CD14-positive monocyte (primary cell): Measurements from ENCODE around the gene FNDC3A. TPM values are rescaled to one million over a fixed set of nuclear protein-coding genes. Genes with fewer than 3 reads are reported as not detected.

ENCODE experiments used
- DNase-seq, 3 donors: peaks; one replicate each; pipeline ENCODE4 v3.0.0-alpha.2; 2011 to 2022
- H2AFZ ChIP-seq: 2 replicates; pipeline ENCODE4 v1.6.0; 2012; ENCODE audit warnings: mild to moderate bottlenecking, low read depth, low read length, inconsistent platforms; ENCODE audit not compliant: insufficient read depth, poor library complexity, severe bottlenecking
- H3K27ac ChIP-seq, 2 donors: 1 replicate in 1 of 2; 2 replicates in 1 of 2; pipeline ENCODE4 v1.5.1; 2012 to 2013; ENCODE audit warnings: low read length in 2 of 2, control low read depth in 1 of 2, inconsistent platforms in 1 of 2, low read depth in 1 of 2, mild to moderate bottlenecking in 1 of 2
- H3K27me3 ChIP-seq, 2 donors: one replicate each; pipeline versions ENCODE4 v1.6.0 to v1.6.1; 2011 to 2013; ENCODE audit warnings: low read length in 2 of 2; ENCODE audit not compliant: control insufficient read depth in 2 of 2, insufficient read depth in 2 of 2
- H3K36me3 ChIP-seq, 2 donors: replicated peaks in 1 of 2; 1 replicate in 1 of 2; 2 replicates in 1 of 2; pipeline versions ENCODE4 v1.5.1 to v1.6.1; 2012 to 2013; ENCODE audit warnings: low read length in 2 of 2, control low read depth in 1 of 2, inconsistent platforms in 1 of 2, mild to moderate bottlenecking in 1 of 2; ENCODE audit not compliant: insufficient read depth in 2 of 2, control insufficient read depth in 1 of 2
- H3K4me1 ChIP-seq, 2 donors: 1 replicate in 1 of 2; 2 replicates in 1 of 2; pipeline versions ENCODE4 v1.5.1 to v1.6.1; 2012 to 2013; ENCODE audit warnings: low read length in 2 of 2, control low read depth in 1 of 2, inconsistent platforms in 1 of 2, mild to moderate bottlenecking in 1 of 2, moderate library complexity in 1 of 2; ENCODE audit not compliant: insufficient read depth in 2 of 2, control insufficient read depth in 1 of 2
- H3K4me2 ChIP-seq: replicated peaks from 2 replicates; pipeline ENCODE3; 2012; ENCODE audit warnings: low read length, moderate library complexity, mild to moderate bottlenecking; ENCODE audit not compliant: poor library complexity, severe bottlenecking; ENCODE audit errors: extremely low read depth
- H3K4me3 ChIP-seq, 3 experiments: fragments of 200-600 bp in 1 of 3; sonication (generic) in 1 of 3; replicated peaks in 1 of 3; 1 replicate in 2 of 3; 2 replicates in 1 of 3; pipeline ENCODE4 v1.5.1; 2011 to 2013; ENCODE audit warnings: low read length in 3 of 3, mild to moderate bottlenecking in 3 of 3, control low read depth in 2 of 3, low read depth in 2 of 3, inconsistent platforms in 1 of 3, moderate library complexity in 1 of 3
- H3K79me2 ChIP-seq: 2 replicates; pipeline ENCODE4 v1.6.0; 2012; ENCODE audit warnings: mild to moderate bottlenecking, control low read depth, inconsistent platforms, low read length, moderate library complexity; ENCODE audit not compliant: insufficient read depth
- H3K9ac ChIP-seq: 2 replicates; pipeline ENCODE4 v1.6.0; 2017; ENCODE audit warnings: low read length, mild to moderate bottlenecking; ENCODE audit not compliant: insufficient read depth, poor library complexity, severe bottlenecking
- H3K9me3 ChIP-seq, 2 donors: replicated peaks in 1 of 2; 1 replicate in 1 of 2; 2 replicates in 1 of 2; pipeline versions ENCODE4 v1.5.1 to v1.6.1; 2012 to 2013; ENCODE audit warnings: low read length in 2 of 2, control low read depth in 1 of 2; ENCODE audit not compliant: control insufficient read depth in 1 of 2, insufficient read depth in 1 of 2
- H4K20me1 ChIP-seq: 2 replicates; pipeline ENCODE4 v1.6.0; 2012; ENCODE audit warnings: mild to moderate bottlenecking, low read length, control low read depth, moderate library complexity; ENCODE audit not compliant: insufficient read depth
- H3K27ac Mint-ChIP-seq, 7 donors: one replicate each; pipeline ENCODE4 v1.8.0; 2020; ENCODE audit warnings: mild to moderate bottlenecking in 7 of 7, mixed read lengths in 7 of 7, moderate library complexity in 6 of 7, inconsistent platforms in 2 of 7
- H3K27me3 Mint-ChIP-seq, 3 donors: one replicate each; pipeline ENCODE4 v1.8.0; 2021 to 2022; ENCODE audit warnings: low read depth in 3 of 3, mild to moderate bottlenecking in 3 of 3, mixed read lengths in 3 of 3, moderate library complexity in 3 of 3, inconsistent platforms in 1 of 3
- H3K36me3 Mint-ChIP-seq, 2 donors: one replicate each; pipeline ENCODE4 v1.8.0; 2020; ENCODE audit warnings: mixed read lengths in 2 of 2, inconsistent platforms in 1 of 2, mild to moderate bottlenecking in 1 of 2
- H3K4me1 Mint-ChIP-seq: one replicate; pipeline ENCODE4 v1.8.0; 2020; ENCODE audit warnings: mild to moderate bottlenecking, mixed read lengths
- H3K4me3 Mint-ChIP-seq, 2 donors: one replicate each; pipeline ENCODE4 v1.8.0; 2020; ENCODE audit warnings: mild to moderate bottlenecking in 2 of 2, mixed read lengths in 2 of 2, moderate library complexity in 1 of 2
- H3K9me3 Mint-ChIP-seq, 7 donors: one replicate each; pipeline ENCODE4 v1.8.0; 2020 to 2022; ENCODE audit warnings: mixed read lengths in 7 of 7, mild to moderate bottlenecking in 6 of 7, moderate library complexity in 6 of 7, inconsistent platforms in 2 of 7
- CTCF ChIP-seq: fragments of 200-600 bp; IDR thresholded peaks from one replicate; pipeline ENCODE4 v1.8.0; 2022; ENCODE audit warnings: antibody characterized with exemption, mild to moderate bottlenecking
- WGBS: methylation state at CpG from one replicate; pipeline ENCODE4 v1.1.5; 2013; ENCODE audit warnings: missing lambda C conversion rate; ENCODE audit not compliant: insufficient coverage; 5-methylcytosine and 5-hydroxymethylcytosine counted together
- intact Hi-C, 2 donors: fragments of 100-400 bp; cut with micrococcal nuclease; formaldehyde crosslinking; loops; one replicate each; pipeline versions ENCODE4 v1.15.0 to v1.15.1; 2023
- polyA plus RNA-seq, 3 donors: library from polyadenylated mRNA; depleted of rRNA in 1 of 3; unstranded in 2 of 3; stranded (reverse) in 1 of 3; fragments of 300-500 nt in 2 of 3; fragments of >200 nt in 1 of 3; fragmentation: Illumina TruSeq in 2 of 3; gene quantifications; 1 replicate in 2 of 3; 2 replicates in 1 of 3; pipeline ENCODE4 v1.2.3, GENCODE V29; 2012 to 2021

The FNDC3A gene
- polyA plus RNA-seq, 3 donors, result 8.3 to 27.0 (median 12.0) TPM

GRCh38 chr13:48969685-48970084, 6.0 kb upstream of the FNDC3A start:
- no peak for TF ChIP-seq CTCF
- Histone ChIP-seq H3K4me3 (no peak overlapping the region), H3K4me1 (peaks cover 2% of the 10 kb centered on the region in 2 donors), H3K27me3 (no peaks in the 10 kb centered on the region), H3K4me2 (no peak overlapping the region), H2AFZ (no peak overlapping the region), H4K20me1 (no peaks in the 10 kb centered on the region), H3K36me3 (no peaks in the 10 kb centered on the region), H3K9ac (no peak overlapping the region), H3K79me2 (no peaks in the 10 kb centered on the region), H3K9me3 (peaks cover 13 to 28% of the 10 kb centered on the region in 2 donors), H3K27ac (no peak overlapping the region)
- Mint-ChIP-seq H3K4me3 (no peak overlapping the region), H3K27ac (no peak overlapping the region), H3K27me3 (peaks cover 0 to 4% (median 2%) of the 10 kb centered on the region in 3 donors), H3K4me1 (peaks cover 4% of the 10 kb centered on the region), H3K9me3 (peaks cover 25 to 39% (median 30%) of the 10 kb centered on the region in 7 donors), H3K36me3 (peaks cover 5 to 19% of the 10 kb centered on the region in 2 donors)
- no CpG with 5 or more reads among the region's 1 CpG for WGBS
- DNase-seq, result no peak
- intact Hi-C loops, result loop anchor here in 1 of 2 donors (10.0 kb wide), 1 partner anchor 65 kb away; no protein-coding TSS in a partner anchor

GRCh38 chr13:48973845-48974431, 1.8 kb upstream of the FNDC3A start:
- H2AFZ ChIP-seq, result no peak overlapping the region
- H3K27ac ChIP-seq, result no peak overlapping the region
- H3K4me1 Mint-ChIP-seq, result peaks cover 17% of the 10 kb centered on the region
- no peak overlapping the region for H3K9ac ChIP-seq
- H3K79me2 ChIP-seq, result peaks cover 27% of the 10 kb centered on the region
- peaks cover 22 to 30% of the 10 kb centered on the region in 2 donors for H3K4me1 ChIP-seq
- no peak overlapping the region for H3K4me2 ChIP-seq
- H3K4me3 Mint-ChIP-seq, result no peak overlapping the region
- intact Hi-C loops, result loop anchor here in 1 of 2 donors (10.0 kb wide), 1 partner anchor 69 kb away; no protein-coding TSS in a partner anchor
- no peak for TF ChIP-seq CTCF
- WGBS, result no CpG with 5 or more reads among the region's 1 CpG
- H3K36me3 Mint-ChIP-seq, result peaks cover 5 to 26% of the 10 kb centered on the region in 2 donors
- peaks cover 13 to 28% of the 10 kb centered on the region in 2 donors for H3K9me3 ChIP-seq
- H3K27me3 ChIP-seq, result no peaks in the 10 kb centered on the region
- no peak for DNase-seq
- H4K20me1 ChIP-seq, result peaks cover 18% of the 10 kb centered on the region
- no peaks in the 10 kb centered on the region for H3K27me3 Mint-ChIP-seq
- H3K27ac Mint-ChIP-seq, result no peak overlapping the region
- no peak overlapping the region for H3K4me3 ChIP-seq
- no peaks in the 10 kb centered on the region for H3K36me3 ChIP-seq
- H3K9me3 Mint-ChIP-seq, result peaks cover 26 to 38% (median 33%) of the 10 kb centered on the region in 7 donors
